ENCODE data around the gene TFIP11. TPM values are rescaled to one million over a fixed set of nuclear protein-coding genes. Genes with fewer than 3 reads are reported as not detected.
A peak's percentile ranks its signal among the peaks of the same experiment; 100 is the strongest.

Gene TFIP11
- total and polyA plus RNA-seq, 10 donors, result 21.5 to 46.3 (median 41.2) TPM

- no peak for DNase-seq
- H3K27ac ChIP-seq, result no peak overlapping the region
- TF ChIP-seq POLR2A (IDR thresholded peaks at IDR 0.05) (no peak), POLR2AphosphoS5 (IDR thresholded peaks at IDR 0.05) (no peak)
- TF ChIP-seq, protein P1, sequence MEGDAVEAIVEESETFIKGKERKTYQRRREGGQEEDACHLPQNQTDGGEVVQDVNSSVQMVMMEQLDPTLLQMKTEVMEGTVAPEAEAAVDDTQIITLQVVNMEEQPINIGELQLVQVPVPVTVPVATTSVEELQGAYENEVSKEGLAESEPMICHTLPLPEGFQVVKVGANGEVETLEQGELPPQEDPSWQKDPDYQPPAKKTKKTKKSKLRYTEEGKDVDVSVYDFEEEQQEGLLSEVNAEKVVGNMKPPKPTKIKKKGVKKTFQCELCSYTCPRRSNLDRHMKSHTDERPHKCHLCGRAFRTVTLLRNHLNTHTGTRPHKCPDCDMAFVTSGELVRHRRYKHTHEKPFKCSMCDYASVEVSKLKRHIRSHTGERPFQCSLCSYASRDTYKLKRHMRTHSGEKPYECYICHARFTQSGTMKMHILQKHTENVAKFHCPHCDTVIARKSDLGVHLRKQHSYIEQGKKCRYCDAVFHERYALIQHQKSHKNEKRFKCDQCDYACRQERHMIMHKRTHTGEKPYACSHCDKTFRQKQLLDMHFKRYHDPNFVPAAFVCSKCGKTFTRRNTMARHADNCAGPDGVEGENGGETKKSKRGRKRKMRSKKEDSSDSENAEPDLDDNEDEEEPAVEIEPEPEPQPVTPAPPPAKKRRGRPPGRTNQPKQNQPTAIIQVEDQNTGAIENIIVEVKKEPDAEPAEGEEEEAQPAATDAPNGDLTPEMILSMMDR (IDR thresholded peaks at IDR 0.05 in 8 of 11, conservative IDR thresholded peaks at IDR 0.05 in 3 of 11), result no peak
Observed at GRCh38 chr22:26548984-26549383, 36.7 kb upstream of the TFIP11 start.

DNA sequence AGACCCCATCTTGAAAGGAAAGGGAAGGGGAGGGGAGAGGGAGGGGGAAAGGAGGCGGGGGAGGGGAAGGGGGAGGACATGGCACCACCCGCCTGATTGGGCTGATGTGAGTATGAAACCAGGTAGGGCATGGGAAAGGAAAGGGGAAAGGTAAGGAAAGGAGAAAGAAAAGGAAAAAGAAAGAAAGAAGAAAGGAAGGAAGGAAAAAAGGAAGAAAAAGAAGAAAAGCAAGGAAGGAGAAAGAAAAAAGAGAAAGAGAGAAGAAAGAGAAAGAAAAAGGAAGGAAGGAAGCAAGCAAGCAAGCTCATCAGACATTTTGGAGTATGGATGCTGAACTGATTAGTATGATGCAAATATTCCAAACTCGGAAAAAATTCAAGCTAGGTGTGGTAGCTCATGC, 36.0 kb upstream of the TFIP11 start:
- Histone ChIP-seq H3K36me3 (peaks cover 0 to 52% (median 0%) of the 10 kb centered on the region in 6 donors), H3K4me1 (peaks cover 6 to 92% (median 47%) of the 10 kb centered on the region in 6 donors), H3K4me3 (no peak overlapping the region), H3K27ac (no peak overlapping the region), H3K9me3 (no peaks in the 10 kb centered on the region), H3K27me3 (replicated peaks in 1 of 7) (no peaks in the 10 kb centered on the region)
- intact Hi-C loops (cut with DNase I; ENCODE audit: low total_unique reads), result no loop called here
- no peak for DNase-seq
- WGBS, 5 donors, result 90 to 97% (median 92%) methylated on average over 3 of the region's 3 CpGs
- no peak for TF ChIP-seq POLR2A (IDR thresholded peaks at IDR 0.05)
- TF ChIP-seq POLR2AphosphoS5 (IDR thresholded peaks at IDR 0.05), result no peak
- TF ChIP-seq, protein P1 (IDR thresholded peaks at IDR 0.05 in 8 of 11, conservative IDR thresholded peaks at IDR 0.05 in 3 of 11), result no peak

More at GRCh38 chr22:26548984-26549383, 36.7 kb upstream of the TFIP11 start:
- H3K36me3 ChIP-seq, result peaks cover 0 to 45% (median 0%) of the 10 kb centered on the region in 6 donors
- 81 to 97% (median 86%) methylated on average over 6 of the region's 6 CpGs for WGBS, 5 donors
- peaks cover 6 to 92% (median 47%) of the 10 kb centered on the region in 6 donors for H3K4me1 ChIP-seq
- no peaks in the 10 kb centered on the region for H3K27me3 ChIP-seq (replicated peaks in 1 of 7)
- intact Hi-C loops (cut with DNase I; ENCODE audit: low total_unique reads), result no loop called here
- no peak overlapping the region for H3K4me3 ChIP-seq
- no peaks in the 10 kb centered on the region for H3K9me3 ChIP-seq

- Histone ChIP-seq H3K9me3 (no peaks in the 10 kb centered on the region), H3K27me3 (replicated peaks in 1 of 7) (no peaks in the 10 kb centered on the region), H3K27ac (peak overlapping the region in 1 of 8 donors; percentile 17), H3K4me3 (no peak overlapping the region), H3K4me1 (peaks cover 10 to 92% (median 48%) of the 10 kb centered on the region in 6 donors), H3K36me3 (peaks cover 0 to 57% (median 0%) of the 10 kb centered on the region in 6 donors)
- WGBS, 5 donors, result 92 to 100% (median 94%) methylated on average over 4 of the region's 4 CpGs
- intact Hi-C loops (cut with DNase I; ENCODE audit: low total_unique reads), result no loop called here
- DNase-seq, result no peak
- TF ChIP-seq, protein P1 (IDR thresholded peaks at IDR 0.05 in 8 of 11, conservative IDR thresholded peaks at IDR 0.05 in 3 of 11), result no peak
- TF ChIP-seq POLR2AphosphoS5 (IDR thresholded peaks at IDR 0.05) (no peak), POLR2A (IDR thresholded peaks at IDR 0.05) (no peak)
Observed at GRCh38 chr22:26547837-26548236, 35.6 kb upstream of the TFIP11 start.

DNA sequence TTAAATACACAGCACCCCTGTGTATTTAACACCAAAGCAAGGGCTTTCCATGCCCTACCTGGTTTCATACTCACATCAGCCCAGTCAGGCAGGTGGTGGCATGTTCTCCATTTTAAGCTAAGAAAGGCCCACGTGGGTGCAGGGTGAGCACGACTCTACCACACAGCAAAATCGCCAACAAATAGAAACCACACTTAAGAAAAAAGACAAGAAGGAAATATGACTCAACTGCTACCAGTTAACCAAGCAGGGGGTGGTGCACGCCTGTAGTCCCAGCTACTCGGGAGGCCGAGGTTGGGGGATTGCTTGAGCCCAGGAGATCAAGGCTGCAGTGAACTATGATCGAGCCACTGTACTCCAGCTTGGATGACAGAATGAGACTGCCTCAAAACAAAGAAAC, 35.2 kb upstream of the TFIP11 start:
- peaks cover 14 to 92% (median 52%) of the 10 kb centered on the region in 6 donors for H3K4me1 ChIP-seq
- H3K9me3 ChIP-seq, result no peaks in the 10 kb centered on the region
- H3K36me3 ChIP-seq, result peaks cover 0 to 61% (median under 1%) of the 10 kb centered on the region in 6 donors
- TF ChIP-seq POLR2A (IDR thresholded peaks at IDR 0.05) (no peak), POLR2AphosphoS5 (IDR thresholded peaks at IDR 0.05) (no peak)
- TF ChIP-seq, protein P1 (IDR thresholded peaks at IDR 0.05 in 8 of 11, conservative IDR thresholded peaks at IDR 0.05 in 3 of 11), result no peak
- WGBS, 5 donors, result 50 to 62% (median 52%) methylated on average over 7 of the region's 7 CpGs
- no peak overlapping the region for H3K4me3 ChIP-seq
- no peaks in the 10 kb centered on the region for H3K27me3 ChIP-seq (replicated peaks in 1 of 7)
- intact Hi-C loops (cut with DNase I; ENCODE audit: low total_unique reads), result no loop called here
- no peak for DNase-seq
- H3K27ac ChIP-seq, result peak overlapping the region in 2 of 8 donors; percentile 2 to 17
